Trophoblast cell (in vitro differentiated cells and primary cell): ENCODE results near the gene FAM110A.
A peak's percentile ranks its signal among the peaks of the same experiment; 100 is the strongest.

Source experiments
- DNase-seq, 2 donors: peaks; one replicate each; pipeline ENCODE4 v3.0.0-alpha.2; 2016
- H2AFZ ChIP-seq: 2 replicates; pipeline ENCODE4 v1.6.1; 2013; ENCODE audit warnings: low read length, moderate library complexity, mild to moderate bottlenecking; ENCODE audit not compliant: insufficient read depth, poor library complexity
- H2AK5ac ChIP-seq: 2 replicates; pipeline ENCODE4 v1.6.1; 2013; ENCODE audit warnings: mild to moderate bottlenecking, low read length
- H2BK120ac ChIP-seq: 2 replicates; pipeline ENCODE4 v1.6.1; 2013; ENCODE audit warnings: low read length, mild to moderate bottlenecking, moderate library complexity; ENCODE audit not compliant: insufficient read depth, poor library complexity
- H2BK12ac ChIP-seq: 2 replicates; pipeline ENCODE4 v1.6.1; 2013; ENCODE audit warnings: mild to moderate bottlenecking, low read length, moderate library complexity
- H2BK5ac ChIP-seq: 2 replicates; pipeline ENCODE4 v1.6.1; 2013; ENCODE audit warnings: low read length, low read depth, moderate library complexity, mild to moderate bottlenecking; ENCODE audit not compliant: poor library complexity
- H3K14ac ChIP-seq: 2 replicates; pipeline ENCODE4 v1.6.1; 2013; ENCODE audit warnings: mild to moderate bottlenecking, low read length
- H3K18ac ChIP-seq: 2 replicates; pipeline ENCODE4 v1.6.1; 2013; ENCODE audit warnings: mild to moderate bottlenecking, low read length
- H3K23ac ChIP-seq: 2 replicates; pipeline ENCODE4 v1.6.1; 2013; ENCODE audit warnings: low read length
- H3K27ac ChIP-seq: 2 replicates; pipeline ENCODE4 v1.5.1; 2013; ENCODE audit warnings: low read depth, mild to moderate bottlenecking, inconsistent platforms, low read length, moderate library complexity
- H3K27me3 ChIP-seq: 2 replicates; pipeline ENCODE4 v1.6.1; 2013; ENCODE audit warnings: inconsistent platforms, mild to moderate bottlenecking, low read length, moderate library complexity; ENCODE audit not compliant: insufficient read depth
- H3K36me3 ChIP-seq, 2 experiments: 1 replicate in 1 of 2; 2 replicates in 1 of 2; pipeline ENCODE4 v1.6.1; 2013; ENCODE audit warnings: low read length in 2 of 2, mild to moderate bottlenecking in 2 of 2, moderate library complexity in 1 of 2; ENCODE audit not compliant: insufficient read depth in 2 of 2, control insufficient read depth in 1 of 2
- H3K4ac ChIP-seq: 2 replicates; pipeline ENCODE4 v1.6.1; 2013; ENCODE audit warnings: low read depth, mild to moderate bottlenecking, low read length, moderate library complexity
- H3K4me1 ChIP-seq, 2 experiments: 1 replicate in 1 of 2; 2 replicates in 1 of 2; pipeline ENCODE4 v1.6.1; 2013; ENCODE audit warnings: low read length in 2 of 2, mild to moderate bottlenecking in 2 of 2, moderate library complexity in 1 of 2; ENCODE audit not compliant: insufficient read depth in 2 of 2, control insufficient read depth in 1 of 2
- H3K4me2 ChIP-seq: 2 replicates; pipeline ENCODE4 v1.6.1; 2013; ENCODE audit warnings: inconsistent platforms, mild to moderate bottlenecking, low read length, moderate library complexity
- H3K4me3 ChIP-seq: 2 replicates; pipeline ENCODE4 v1.5.1; 2013; ENCODE audit warnings: mild to moderate bottlenecking, low read depth, low read length, inconsistent platforms
- H3K79me1 ChIP-seq: one replicate; pipeline ENCODE4 v1.6.1; 2013; ENCODE audit warnings: low read length
- H3K79me2 ChIP-seq: 2 replicates; pipeline ENCODE4 v1.6.1; 2013; ENCODE audit warnings: low read length, mild to moderate bottlenecking; ENCODE audit not compliant: control insufficient read depth, insufficient read depth, poor library complexity
- H3K9ac ChIP-seq: 2 replicates; pipeline ENCODE4 v1.6.1; 2013; ENCODE audit warnings: mild to moderate bottlenecking, low read length
- H3K9me3 ChIP-seq: 2 replicates; pipeline ENCODE4 v1.6.1; 2013; ENCODE audit warnings: low read depth, mild to moderate bottlenecking, control low read depth, inconsistent platforms, low read length; ENCODE audit not compliant: insufficient read depth
- H4K12ac ChIP-seq: 2 replicates; pipeline ENCODE4 v1.6.1; 2013; ENCODE audit warnings: low read depth, mild to moderate bottlenecking, low read length, moderate library complexity
- H4K8ac ChIP-seq: 2 replicates; pipeline ENCODE4 v1.6.1; 2013; ENCODE audit warnings: low read depth, mild to moderate bottlenecking, low read length, moderate library complexity
- H4K91ac ChIP-seq: one replicate; pipeline ENCODE4 v1.6.1; 2013; ENCODE audit warnings: low read depth, mild to moderate bottlenecking, low read length, moderate library complexity
- WGBS: extraction: QIAGEN DNeasy Blood & Tissue Kit; methylation state at CpG from one replicate; pipeline ENCODE4 v1.1.7; 2013; ENCODE audit warnings: missing lambda C conversion rate; ENCODE audit not compliant: insufficient read length, insufficient coverage; ENCODE audit errors: extremely low coverage; 5-methylcytosine and 5-hydroxymethylcytosine counted together

Gene FAM110A

DNA sequence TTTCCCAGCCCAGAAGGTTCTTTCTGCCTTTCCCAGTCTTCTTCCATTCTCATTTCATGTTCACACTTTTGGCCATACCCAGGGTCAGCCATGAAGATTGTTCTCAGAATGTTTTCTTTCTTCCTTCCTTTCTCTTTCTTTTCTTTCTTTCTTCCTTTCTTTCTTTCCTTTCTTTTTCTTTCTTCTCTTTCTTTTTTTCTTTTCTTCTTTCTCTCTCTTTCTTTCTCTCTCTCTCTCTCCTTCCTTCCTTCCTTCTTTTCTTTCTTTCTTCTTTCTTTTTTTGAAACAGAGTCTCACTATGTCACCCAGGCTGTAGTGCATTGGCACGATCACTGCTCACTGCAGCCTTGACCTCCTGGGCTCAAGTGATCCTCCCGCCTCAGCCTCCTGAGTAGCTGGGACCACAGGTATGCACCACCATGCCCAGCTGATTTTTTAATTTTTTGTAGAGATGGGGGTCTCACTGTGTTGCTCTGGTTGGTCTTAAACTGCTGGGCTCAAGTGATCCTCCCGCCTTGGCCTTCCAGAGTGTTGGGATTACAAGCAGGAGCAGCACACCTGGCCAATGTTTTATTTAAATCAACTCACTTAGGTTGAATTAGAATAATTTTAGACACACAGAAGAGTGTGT lies 13.1 kb upstream of the FAM110A start:
- Histone ChIP-seq H3K14ac (no peak overlapping the region), H3K4me1 (no peaks in the 10 kb centered on the region), H3K79me2 (no peaks in the 10 kb centered on the region), H4K91ac (no peak overlapping the region), H3K36me3 (no peaks in the 10 kb centered on the region), H2BK12ac (no peak overlapping the region), H2AFZ (no peak overlapping the region), H3K4ac (no peak overlapping the region), H3K27me3 (no peaks in the 10 kb centered on the region), H2AK5ac (no peak overlapping the region), H4K12ac (no peak overlapping the region), H3K9me3 (no peaks in the 10 kb centered on the region), H4K8ac (no peak overlapping the region), H3K23ac (no peak overlapping the region), H3K27ac (no peak overlapping the region), H2BK5ac (no peak overlapping the region), H3K79me1 (no peaks in the 10 kb centered on the region), H3K18ac (no peak overlapping the region), H3K4me3 (no peak overlapping the region), H3K4me2 (no peak overlapping the region), H2BK120ac (no peak overlapping the region), H3K9ac (no peak overlapping the region)
- no CpG with 5 or more reads among the region's 3 CpGs for WGBS
- DNase-seq = no peak

DNA sequence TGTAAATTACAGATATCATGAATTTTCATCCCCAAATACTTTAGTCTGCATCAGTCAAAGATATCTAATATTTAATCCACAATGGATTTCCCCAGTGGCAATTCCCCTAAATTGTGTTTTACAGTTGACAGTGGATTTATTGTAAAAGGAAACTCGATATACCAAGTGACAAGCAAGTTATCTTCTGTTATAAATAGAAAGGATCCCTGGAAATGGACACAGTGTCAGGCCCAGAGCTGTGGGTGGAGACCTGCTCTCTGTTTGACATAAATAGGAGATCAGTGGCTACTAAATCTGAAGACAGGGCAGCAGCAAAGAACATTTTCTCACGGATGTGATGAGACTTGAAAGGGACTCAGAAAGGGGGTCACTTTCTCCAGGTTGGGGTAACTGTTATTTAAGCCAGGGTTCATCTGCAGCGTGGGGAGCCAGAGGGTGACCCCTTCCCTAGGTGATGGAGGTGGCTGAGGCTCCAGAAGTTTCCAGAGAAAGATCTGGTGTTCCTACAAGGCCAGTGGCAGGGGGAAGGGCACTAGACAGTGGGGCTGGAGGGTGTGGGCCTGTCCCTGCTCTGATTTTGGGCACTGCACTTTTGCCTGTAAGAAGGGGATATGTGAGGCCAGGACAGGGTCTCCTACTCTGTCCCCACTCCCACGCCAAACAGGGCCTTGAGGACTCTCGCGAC lies 12.3 kb upstream of the FAM110A start:
- no peak overlapping the region for H3K23ac ChIP-seq
- H3K4ac ChIP-seq = no peak overlapping the region
- H3K27ac ChIP-seq = no peak overlapping the region
- H4K12ac ChIP-seq = no peak overlapping the region
- no peak overlapping the region for H2AFZ ChIP-seq
- H2BK5ac ChIP-seq = no peak overlapping the region
- no peak overlapping the region for H2AK5ac ChIP-seq
- no peak overlapping the region for H4K91ac ChIP-seq
- no peaks in the 10 kb centered on the region for H3K27me3 ChIP-seq
- no peak overlapping the region for H3K4me2 ChIP-seq
- no peaks in the 10 kb centered on the region for H3K79me1 ChIP-seq
- no peak overlapping the region for H3K9ac ChIP-seq
- H3K18ac ChIP-seq = no peak overlapping the region
- no peaks in the 10 kb centered on the region for H3K36me3 ChIP-seq
- DNase-seq = no peak
- WGBS = no CpG with 5 or more reads among the region's 6 CpGs
- H3K79me2 ChIP-seq = no peaks in the 10 kb centered on the region
- H3K4me3 ChIP-seq = no peak overlapping the region
- H2BK12ac ChIP-seq = no peak overlapping the region
- H2BK120ac ChIP-seq = no peak overlapping the region
- H3K14ac ChIP-seq = no peak overlapping the region
- H3K4me1 ChIP-seq = no peaks in the 10 kb centered on the region
- H4K8ac ChIP-seq = no peak overlapping the region
- no peaks in the 10 kb centered on the region for H3K9me3 ChIP-seq

DNA sequence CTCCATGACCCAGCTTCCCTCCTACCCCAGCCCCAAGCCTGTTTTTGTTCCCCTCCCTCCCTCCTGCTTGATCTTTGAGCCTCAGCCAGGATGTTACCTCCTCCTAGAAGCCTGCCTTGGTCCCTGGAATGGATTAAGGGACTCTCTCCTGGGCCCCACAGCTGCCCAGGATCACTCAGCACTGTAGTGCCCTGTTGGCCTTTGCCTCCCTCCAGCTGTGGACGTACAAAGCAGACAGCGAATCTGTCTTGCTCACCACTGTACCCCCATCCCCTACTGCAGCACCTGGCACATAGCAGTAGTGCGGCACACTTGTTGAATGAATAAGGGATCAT lies 11.8 kb upstream of the FAM110A start:
- H3K9me3 ChIP-seq = no peaks in the 10 kb centered on the region
- H4K91ac ChIP-seq = no peak overlapping the region

DNA sequence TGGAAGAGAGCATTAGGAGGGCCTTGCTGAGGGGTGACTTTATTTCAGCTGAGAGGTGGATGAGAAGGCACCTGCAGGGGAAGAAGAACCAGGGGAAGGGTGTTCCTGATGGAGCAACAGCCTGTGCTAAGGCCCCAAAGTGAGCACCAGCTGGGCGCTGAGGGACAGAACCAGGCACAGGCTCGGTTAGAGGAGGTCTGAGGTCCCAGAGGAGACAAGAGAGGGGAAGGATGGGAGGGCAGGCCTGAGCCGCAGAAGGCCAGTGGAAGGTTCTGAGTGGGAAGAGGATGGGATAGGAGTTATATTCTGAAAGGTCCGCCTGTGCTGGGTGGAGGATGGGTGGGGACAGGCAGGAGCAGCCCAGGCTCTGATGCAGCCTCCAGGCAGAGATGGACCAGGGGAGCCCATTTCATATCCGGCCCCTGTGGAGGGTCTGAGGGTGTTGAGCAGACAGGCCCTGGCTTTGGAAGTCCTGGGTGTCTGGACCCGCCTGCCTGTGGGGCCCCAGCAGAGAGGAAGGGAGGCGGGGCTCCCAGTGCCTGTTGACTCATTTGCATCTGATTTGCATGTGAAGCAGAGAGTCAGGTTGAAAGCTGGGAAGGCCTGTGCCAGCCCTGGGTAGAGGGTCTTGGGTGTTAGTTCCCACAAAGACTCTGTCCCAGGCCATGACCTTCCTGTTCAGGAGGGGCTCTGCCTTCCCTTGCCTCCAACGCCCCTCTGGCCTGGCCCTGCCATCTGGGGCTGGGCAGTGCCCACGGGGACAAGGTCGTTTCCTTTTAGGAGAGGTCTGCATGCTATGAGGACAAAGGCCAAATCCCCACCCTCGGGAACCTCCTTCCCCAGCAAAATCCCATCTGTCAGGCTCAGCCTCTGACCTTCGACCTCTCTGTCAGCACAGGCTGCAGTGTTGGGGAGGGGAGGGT lies 10.6 kb upstream of the FAM110A start:
- no peak overlapping the region for H3K27ac ChIP-seq
- H3K27me3 ChIP-seq = no peaks in the 10 kb centered on the region
- peak overlapping the region; percentile 19 for H3K4me3 ChIP-seq
- H2BK5ac ChIP-seq = no peak overlapping the region
- H2AK5ac ChIP-seq = no peak overlapping the region
- no peak overlapping the region for H2AFZ ChIP-seq
- H3K4me1 ChIP-seq = peaks cover 0 to 2% of the 10 kb centered on the region in 2 experiments
- H4K12ac ChIP-seq = no peak overlapping the region
- no peak overlapping the region for H4K8ac ChIP-seq
- H2BK120ac ChIP-seq = no peak overlapping the region
- H3K79me1 ChIP-seq = no peaks in the 10 kb centered on the region
- H3K9me3 ChIP-seq = no peaks in the 10 kb centered on the region
- H3K36me3 ChIP-seq = no peaks in the 10 kb centered on the region
- no CpG with 5 or more reads among the region's 12 CpGs for WGBS
- H3K79me2 ChIP-seq = no peaks in the 10 kb centered on the region
- H3K9ac ChIP-seq = no peak overlapping the region
- no peak for DNase-seq
- H2BK12ac ChIP-seq = no peak overlapping the region
- no peak overlapping the region for H3K4me2 ChIP-seq
- no peak overlapping the region for H3K4ac ChIP-seq
- no peak overlapping the region for H3K14ac ChIP-seq
- H3K23ac ChIP-seq = no peak overlapping the region
- H4K91ac ChIP-seq = no peak overlapping the region
- H3K18ac ChIP-seq = no peak overlapping the region

More for the DNA sequence above, 11.8 kb upstream of the FAM110A start:
- Histone ChIP-seq H3K79me2 (no peaks in the 10 kb centered on the region), H3K14ac (no peak overlapping the region), H3K4ac (no peak overlapping the region), H2AFZ (no peak overlapping the region), H3K4me3 (no peak overlapping the region), H2BK12ac (no peak overlapping the region), H3K27me3 (no peaks in the 10 kb centered on the region), H3K9ac (peak overlapping the region; percentile 36), H2BK120ac (no peak overlapping the region), H4K12ac (no peak overlapping the region), H2BK5ac (no peak overlapping the region), H3K79me1 (no peaks in the 10 kb centered on the region), H3K18ac (no peak overlapping the region), H4K8ac (no peak overlapping the region), H3K27ac (no peak overlapping the region), H3K4me2 (no peak overlapping the region), H2AK5ac (no peak overlapping the region), H3K23ac (no peak overlapping the region), H3K4me1 (no peaks in the 10 kb centered on the region), H3K36me3 (no peaks in the 10 kb centered on the region)
- no peak for DNase-seq
- WGBS = no CpG with 5 or more reads among the region's 3 CpGs
